ENCODE data around the gene UBL3.

The UBL3 gene

GRCh38 chr13:29883941-29884518, 33.6 kb upstream of the UBL3 start:
- no peak for DNase-seq (ENCODE audit: insufficient read length)
- TF ChIP-seq POLR2AphosphoS5 (IDR thresholded peaks at IDR 0.05; ENCODE audit: low read depth, low read length): no peak
- no peak for FAIRE-seq

- DNase-seq (ENCODE audit: insufficient read length): no peak
- FAIRE-seq: no peak
- TF ChIP-seq TAF1 (IDR thresholded peaks at IDR 0.05; ENCODE audit: borderline replicate concordance, low read depth, low read length) (no peak), POLR2A (IDR thresholded peaks at IDR 0.05; ENCODE audit: low read depth, low read length) (no peak), POLR2AphosphoS5 (IDR thresholded peaks at IDR 0.05; ENCODE audit: low read depth, low read length) (no peak)
Measured at GRCh38 chr13:29882076-29882475, 31.7 kb upstream of the UBL3 start.

- FAIRE-seq: no peak
- TF ChIP-seq TAF1 (IDR thresholded peaks at IDR 0.05; ENCODE audit: borderline replicate concordance, low read depth, low read length) (no peak), POLR2A (IDR thresholded peaks at IDR 0.05; ENCODE audit: low read depth, low read length) (no peak), POLR2AphosphoS5 (IDR thresholded peaks at IDR 0.05; ENCODE audit: low read depth, low read length) (no peak)
Measured at GRCh38 chr13:29878101-29878500, 27.7 kb upstream of the UBL3 start.

GRCh38 chr13:29877456-29878078, 27.1 kb upstream of the UBL3 start:
- no peak for DNase-seq (ENCODE audit: insufficient read length)
- TF ChIP-seq POLR2A (IDR thresholded peaks at IDR 0.05; ENCODE audit: low read depth, low read length): no peak
- TF ChIP-seq POLR2AphosphoS5 (IDR thresholded peaks at IDR 0.05; ENCODE audit: low read depth, low read length): no peak
- TF ChIP-seq TAF1 (IDR thresholded peaks at IDR 0.05; ENCODE audit: borderline replicate concordance, low read depth, low read length): no peak
- FAIRE-seq: no peak

More at GRCh38 chr13:29878101-29878500, 27.7 kb upstream of the UBL3 start:
- no peak for DNase-seq (ENCODE audit: insufficient read length)

GRCh38 chr13:29875646-29876045, 25.2 kb upstream of the UBL3 start:
- DNase-seq (ENCODE audit: insufficient read length) (no peak), FAIRE-seq (no peak)
- TF ChIP-seq TAF1 (IDR thresholded peaks at IDR 0.05; ENCODE audit: borderline replicate concordance, low read depth, low read length): no peak
- no peak for TF ChIP-seq POLR2A (IDR thresholded peaks at IDR 0.05; ENCODE audit: low read depth, low read length)
- no peak for TF ChIP-seq POLR2AphosphoS5 (IDR thresholded peaks at IDR 0.05; ENCODE audit: low read depth, low read length)

- no peak for TF ChIP-seq POLR2AphosphoS5 (IDR thresholded peaks at IDR 0.05; ENCODE audit: low read depth, low read length)
- no peak for TF ChIP-seq POLR2A (IDR thresholded peaks at IDR 0.05; ENCODE audit: low read depth, low read length)
- no peak for TF ChIP-seq TAF1 (IDR thresholded peaks at IDR 0.05; ENCODE audit: borderline replicate concordance, low read depth, low read length)
- FAIRE-seq (no peak), DNase-seq (ENCODE audit: insufficient read length) (no peak)
Measured at GRCh38 chr13:29868581-29868980, 18.2 kb upstream of the UBL3 start.

GRCh38 chr13:29865934-29866333, 15.5 kb upstream of the UBL3 start:
- FAIRE-seq: no peak

GRCh38 chr13:29861694-29862110, 11.3 kb upstream of the UBL3 start:
- TF ChIP-seq TAF1 (IDR thresholded peaks at IDR 0.05; ENCODE audit: borderline replicate concordance, low read depth, low read length) (no peak), POLR2AphosphoS5 (IDR thresholded peaks at IDR 0.05; ENCODE audit: low read depth, low read length) (no peak), POLR2A (IDR thresholded peaks at IDR 0.05; ENCODE audit: low read depth, low read length) (no peak)
- FAIRE-seq (no peak), DNase-seq (ENCODE audit: insufficient read length) (no peak)

More at GRCh38 chr13:29865934-29866333, 15.5 kb upstream of the UBL3 start:
- no peak for DNase-seq (ENCODE audit: insufficient read length)
- TF ChIP-seq TAF1 (IDR thresholded peaks at IDR 0.05; ENCODE audit: borderline replicate concordance, low read depth, low read length): no peak
- no peak for TF ChIP-seq POLR2AphosphoS5 (IDR thresholded peaks at IDR 0.05; ENCODE audit: low read depth, low read length)
- TF ChIP-seq POLR2A (IDR thresholded peaks at IDR 0.05; ENCODE audit: low read depth, low read length): no peak

GRCh38 chr13:29859971-29860370, 9.6 kb upstream of the UBL3 start:
- TF ChIP-seq POLR2AphosphoS5 (IDR thresholded peaks at IDR 0.05; ENCODE audit: low read depth, low read length) (no peak), POLR2A (IDR thresholded peaks at IDR 0.05; ENCODE audit: low read depth, low read length) (no peak), TAF1 (IDR thresholded peaks at IDR 0.05; ENCODE audit: borderline replicate concordance, low read depth, low read length) (no peak)
- FAIRE-seq (no peak), DNase-seq (ENCODE audit: insufficient read length) (no peak)

- DNase-seq (ENCODE audit: insufficient read length) (no peak), FAIRE-seq (no peak)
- no peak for TF ChIP-seq TAF1 (IDR thresholded peaks at IDR 0.05; ENCODE audit: borderline replicate concordance, low read depth, low read length)
- no peak for TF ChIP-seq POLR2AphosphoS5 (IDR thresholded peaks at IDR 0.05; ENCODE audit: low read depth, low read length)
- TF ChIP-seq POLR2A (IDR thresholded peaks at IDR 0.05; ENCODE audit: low read depth, low read length): no peak
Measured at GRCh38 chr13:29858667-29859066, 8.2 kb upstream of the UBL3 start.

GRCh38 chr13:29858231-29858630, 7.8 kb upstream of the UBL3 start:
- FAIRE-seq (no peak), DNase-seq (ENCODE audit: insufficient read length) (no peak)
- TF ChIP-seq POLR2A (IDR thresholded peaks at IDR 0.05; ENCODE audit: low read depth, low read length) (no peak), TAF1 (IDR thresholded peaks at IDR 0.05; ENCODE audit: borderline replicate concordance, low read depth, low read length) (no peak), POLR2AphosphoS5 (IDR thresholded peaks at IDR 0.05; ENCODE audit: low read depth, low read length) (no peak)

GRCh38 chr13:29857085-29857484, 6.7 kb upstream of the UBL3 start:
- FAIRE-seq: no peak
- TF ChIP-seq TAF1 (IDR thresholded peaks at IDR 0.05; ENCODE audit: borderline replicate concordance, low read depth, low read length) (no peak), POLR2A (IDR thresholded peaks at IDR 0.05; ENCODE audit: low read depth, low read length) (no peak), POLR2AphosphoS5 (IDR thresholded peaks at IDR 0.05; ENCODE audit: low read depth, low read length) (no peak)
- DNase-seq (ENCODE audit: insufficient read length): no peak
